ENCODE measurements around the gene C1orf21. TPM values are rescaled to one million over a fixed set of nuclear protein-coding genes. Genes with fewer than 3 reads are reported as not detected.

Gene C1orf21
- total RNA-seq, 1 donor from 2014 or later: 43.3 TPM

- no peak for TF ChIP-seq CTCF (IDR thresholded peaks at IDR 0.05; ENCODE audit: partially characterized antibody, unreplicated experiment)
- DNase-seq: no peak
- H3K27me3 Mint-ChIP-seq (ENCODE audit: unreplicated experiment): no peaks in the 10 kb centered on the region
- no peaks in the 10 kb centered on the region for H3K9me3 Mint-ChIP-seq (ENCODE audit: unreplicated experiment)
- H3K4me1 Mint-ChIP-seq (ENCODE audit: low read depth, unreplicated experiment): no peaks in the 10 kb centered on the region
- no peaks in the 10 kb centered on the region for H3K36me3 Mint-ChIP-seq (ENCODE audit: unreplicated experiment)
- no peak overlapping the region for H3K27ac Mint-ChIP-seq (ENCODE audit: unreplicated experiment)
- H3K4me3 Mint-ChIP-seq (ENCODE audit: unreplicated experiment): no peak overlapping the region
Observed at GRCh38 chr1:184352776-184353175, 34.1 kb upstream of the C1orf21 start.

GRCh38 chr1:184354719-184355118, 32.1 kb upstream of the C1orf21 start:
- Mint-ChIP-seq H3K36me3 (ENCODE audit: unreplicated experiment) (no peaks in the 10 kb centered on the region), H3K9me3 (ENCODE audit: unreplicated experiment) (no peaks in the 10 kb centered on the region), H3K27me3 (ENCODE audit: unreplicated experiment) (no peaks in the 10 kb centered on the region), H3K4me3 (ENCODE audit: unreplicated experiment) (no peak overlapping the region), H3K4me1 (ENCODE audit: low read depth, unreplicated experiment) (no peaks in the 10 kb centered on the region), H3K27ac (ENCODE audit: unreplicated experiment) (no peak overlapping the region)
- DNase-seq: no peak
- no peak for TF ChIP-seq CTCF (IDR thresholded peaks at IDR 0.05; ENCODE audit: partially characterized antibody, unreplicated experiment)

- no peak overlapping the region for H3K27ac Mint-ChIP-seq (ENCODE audit: unreplicated experiment)
- no peaks in the 10 kb centered on the region for H3K4me1 Mint-ChIP-seq (ENCODE audit: low read depth, unreplicated experiment)
- DNase-seq: no peak
- H3K4me3 Mint-ChIP-seq (ENCODE audit: unreplicated experiment): no peak overlapping the region
- no peaks in the 10 kb centered on the region for H3K27me3 Mint-ChIP-seq (ENCODE audit: unreplicated experiment)
- no peaks in the 10 kb centered on the region for H3K9me3 Mint-ChIP-seq (ENCODE audit: unreplicated experiment)
- TF ChIP-seq CTCF (IDR thresholded peaks at IDR 0.05; ENCODE audit: partially characterized antibody, unreplicated experiment): no peak
- H3K36me3 Mint-ChIP-seq (ENCODE audit: unreplicated experiment): no peaks in the 10 kb centered on the region
Observed at GRCh38 chr1:184356891-184357290, 29.9 kb upstream of the C1orf21 start.

GRCh38 chr1:184358256-184358655, 28.6 kb upstream of the C1orf21 start:
- no peak overlapping the region for H3K27ac Mint-ChIP-seq (ENCODE audit: unreplicated experiment)
- H3K27me3 Mint-ChIP-seq (ENCODE audit: unreplicated experiment): no peaks in the 10 kb centered on the region
- no peak overlapping the region for H3K4me3 Mint-ChIP-seq (ENCODE audit: unreplicated experiment)
- no peak for TF ChIP-seq CTCF (IDR thresholded peaks at IDR 0.05; ENCODE audit: partially characterized antibody, unreplicated experiment)
- no peaks in the 10 kb centered on the region for H3K4me1 Mint-ChIP-seq (ENCODE audit: low read depth, unreplicated experiment)
- no peak for DNase-seq
- no peaks in the 10 kb centered on the region for H3K36me3 Mint-ChIP-seq (ENCODE audit: unreplicated experiment)
- no peaks in the 10 kb centered on the region for H3K9me3 Mint-ChIP-seq (ENCODE audit: unreplicated experiment)

- H3K4me1 Mint-ChIP-seq (ENCODE audit: low read depth, unreplicated experiment): no peaks in the 10 kb centered on the region
- peaks cover 6% of the 10 kb centered on the region for H3K36me3 Mint-ChIP-seq (ENCODE audit: unreplicated experiment)
- H3K9me3 Mint-ChIP-seq (ENCODE audit: unreplicated experiment): peaks cover under 1% of the 10 kb centered on the region
- no peak for TF ChIP-seq CTCF (IDR thresholded peaks at IDR 0.05; ENCODE audit: partially characterized antibody, unreplicated experiment)
- no peak for DNase-seq
- H3K27ac Mint-ChIP-seq (ENCODE audit: unreplicated experiment): no peak overlapping the region
- H3K4me3 Mint-ChIP-seq (ENCODE audit: unreplicated experiment): no peak overlapping the region
- H3K27me3 Mint-ChIP-seq (ENCODE audit: unreplicated experiment): no peaks in the 10 kb centered on the region
Observed at GRCh38 chr1:184359909-184360308, 26.9 kb upstream of the C1orf21 start.

Measured in glutamatergic neuron (in vitro differentiated cells).